B cell (primary cell): ENCODE results near the gene CAMK1D.

Experiments used
- CTCF ChIP-seq: fragments of 200-600 bp; IDR thresholded peaks from one replicate; pipeline ENCODE4 v1.8.0; 2022; ENCODE audit warnings: antibody characterized with exemption, mild to moderate bottlenecking
- EZH2 ChIP-seq: IDR thresholded peaks from 2 replicates; pipeline ENCODE4 v1.6.1; 2012; ENCODE audit warnings: borderline replicate concordance, low read depth, mild to moderate bottlenecking, moderate library complexity, low read length; ENCODE audit not compliant: insufficient read depth, poor library complexity, severe bottlenecking

GRCh38 chr10:12382956-12383531 lies 33.7 kb downstream of the CAMK1D start:
- TF ChIP-seq CTCF (no peak), EZH2 (no peak)
